ENCODE results near the gene LYZ. TPM values are rescaled to one million over a fixed set of nuclear protein-coding genes. Genes with fewer than 3 reads are reported as not detected.

The LYZ gene
- total RNA-seq, 2 donors from 2014 or later: 20.6 to 162 TPM

DNA sequence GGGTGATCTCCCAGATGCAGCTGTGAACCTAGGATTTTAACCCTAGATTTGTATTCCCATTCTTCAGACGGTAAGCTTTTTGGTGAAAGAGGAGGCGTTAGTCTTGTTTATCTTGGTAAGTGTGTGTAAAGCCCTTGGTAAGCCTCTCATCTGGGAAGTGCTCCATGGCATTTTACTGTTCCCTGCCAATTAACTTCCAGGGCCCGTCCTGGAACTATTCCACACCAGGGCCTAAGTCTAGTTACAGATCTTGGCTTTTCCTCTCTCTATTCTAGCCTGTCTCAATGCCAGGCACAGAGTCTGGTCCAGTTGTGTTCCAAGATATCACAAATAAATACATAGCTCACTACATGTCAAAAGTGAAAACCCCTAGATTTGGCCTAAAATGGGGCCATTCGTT, 53.8 kb downstream of the LYZ start:
- TF ChIP-seq, protein P1, sequence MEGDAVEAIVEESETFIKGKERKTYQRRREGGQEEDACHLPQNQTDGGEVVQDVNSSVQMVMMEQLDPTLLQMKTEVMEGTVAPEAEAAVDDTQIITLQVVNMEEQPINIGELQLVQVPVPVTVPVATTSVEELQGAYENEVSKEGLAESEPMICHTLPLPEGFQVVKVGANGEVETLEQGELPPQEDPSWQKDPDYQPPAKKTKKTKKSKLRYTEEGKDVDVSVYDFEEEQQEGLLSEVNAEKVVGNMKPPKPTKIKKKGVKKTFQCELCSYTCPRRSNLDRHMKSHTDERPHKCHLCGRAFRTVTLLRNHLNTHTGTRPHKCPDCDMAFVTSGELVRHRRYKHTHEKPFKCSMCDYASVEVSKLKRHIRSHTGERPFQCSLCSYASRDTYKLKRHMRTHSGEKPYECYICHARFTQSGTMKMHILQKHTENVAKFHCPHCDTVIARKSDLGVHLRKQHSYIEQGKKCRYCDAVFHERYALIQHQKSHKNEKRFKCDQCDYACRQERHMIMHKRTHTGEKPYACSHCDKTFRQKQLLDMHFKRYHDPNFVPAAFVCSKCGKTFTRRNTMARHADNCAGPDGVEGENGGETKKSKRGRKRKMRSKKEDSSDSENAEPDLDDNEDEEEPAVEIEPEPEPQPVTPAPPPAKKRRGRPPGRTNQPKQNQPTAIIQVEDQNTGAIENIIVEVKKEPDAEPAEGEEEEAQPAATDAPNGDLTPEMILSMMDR (IDR thresholded peaks at IDR 0.05): no peak
- H3K4me3 ChIP-seq: no peak overlapping the region
- no peak for DNase-seq
- H3K4me1 ChIP-seq: no peaks in the 10 kb centered on the region
- H3K27ac ChIP-seq: no peak overlapping the region
- no peak overlapping the region for H3K9ac ChIP-seq (ENCODE audit: low read depth in 2 of 2, low read length in 2 of 2)
- H3K27me3 ChIP-seq: no peaks in the 10 kb centered on the region
- no peaks in the 10 kb centered on the region for H3K9me3 ChIP-seq
- no peaks in the 10 kb centered on the region for H3K36me3 ChIP-seq
- intact Hi-C loops (cut with DNase I): no loop called here

Other genes starting within 250 kb of the LYZ start
- gene CPSF6, start 108.8 kb upstream of the LYZ start, total RNA-seq: 10 to 100 TPM; 46.7 to 61.3 TPM
- 10 to 100 TPM; 16.4 to 18.2 TPM for gene YEATS4, start 11.4 kb downstream of the LYZ start, total RNA-seq
- 10 to 100 TPM; 22.4 to 28.4 TPM for gene FRS2, start 122.0 kb downstream of the LYZ start, total RNA-seq
- gene CCT2, start 237.1 kb downstream of the LYZ start, total RNA-seq: 100 to 1,000 TPM; 104 to 223 TPM

Data from colonic mucosa (tissue), 4 donors.